HepG2 (cell line): ENCODE data around the gene MSANTD1. TPM values are rescaled to one million over a fixed set of nuclear protein-coding genes. Genes with fewer than 3 reads are reported as not detected.

ENCODE experiments used
- ARID2 ChIP-seq: sonication (generic); formaldehyde crosslinking; IDR thresholded peaks from 2 replicates; pipeline ENCODE4 v1.8.1; 2022; ENCODE audit warnings: mild to moderate bottlenecking, missing genetic modification reagents, borderline replicate concordance
- CCAR2 ChIP-seq: fragments of 200-400 bp; formaldehyde crosslinking; optimal IDR thresholded peaks from 2 replicates; pipeline ENCODE3; 2018; ENCODE audit warnings: low read depth, mild to moderate bottlenecking, low read length, moderate library complexity
- CENPX ChIP-seq: sonication (generic); formaldehyde crosslinking; IDR thresholded peaks from 2 replicates; pipeline ENCODE4 v1.9.0; 2021; ENCODE audit warnings: mild to moderate bottlenecking, missing genetic modification reagents, moderate library complexity
- HMGA1 ChIP-seq: sonication (generic); formaldehyde crosslinking; conservative IDR thresholded peaks from 2 replicates; pipeline ENCODE4 v1.4.0; 2020; ENCODE audit warnings: missing genetic modification reagents
- HNRNPLL ChIP-seq: fragments of 200-400 bp; formaldehyde crosslinking; IDR thresholded peaks from 2 replicates; pipeline ENCODE4 v1.6.1; 2017; ENCODE audit warnings: mild to moderate bottlenecking, low read depth, low read length; ENCODE audit not compliant: poor library complexity, severe bottlenecking
- NFAT5 ChIP-seq: sonication (generic); formaldehyde crosslinking; IDR thresholded peaks from 2 replicates; pipeline ENCODE4 v1.4.0; 2020; ENCODE audit warnings: missing genetic modification reagents
- PAWR ChIP-seq: sonication (generic); formaldehyde crosslinking; IDR thresholded peaks from 2 replicates; pipeline ENCODE4 v1.4.0; 2020; ENCODE audit warnings: missing genetic modification reagents, mild to moderate bottlenecking, borderline replicate concordance
- POLR2AphosphoS5 ChIP-seq: IDR thresholded peaks from 2 replicates; pipeline ENCODE4 v1.6.1; 2012; ENCODE audit warnings: low read depth, low read length
- TBL1XR1 ChIP-seq: fragments of 150-350 bp; IDR thresholded peaks from 2 replicates; pipeline ENCODE4 v1.6.1; 2014; ENCODE audit warnings: borderline replicate concordance, low read length; ENCODE audit not compliant: partially characterized antibody
- XBP1 ChIP-seq: sonication (generic); formaldehyde crosslinking; IDR thresholded peaks from 2 replicates; pipeline ENCODE4 v1.5.0; 2020; ENCODE audit warnings: missing genetic modification reagents
- ZNF101 ChIP-seq: sonication (generic); formaldehyde crosslinking; IDR thresholded peaks from 2 replicates; pipeline ENCODE4 v1.4.0; 2020; ENCODE audit warnings: mild to moderate bottlenecking, low read depth, missing genetic modification reagents, borderline replicate concordance
- ZNF121 ChIP-seq: sonication (generic); formaldehyde crosslinking; IDR thresholded peaks from 2 replicates; pipeline ENCODE4 v1.5.0; 2020; ENCODE audit warnings: mild to moderate bottlenecking, missing genetic modification reagents
- ZNF343 ChIP-seq: sonication (generic); formaldehyde crosslinking; IDR thresholded peaks from 2 replicates; pipeline ENCODE4 v1.4.0; 2020; ENCODE audit warnings: mild to moderate bottlenecking, missing genetic modification reagents
- ZNF788 ChIP-seq: sonication (generic); formaldehyde crosslinking; IDR thresholded peaks from 2 replicates; pipeline ENCODE4 v1.5.0; 2020; ENCODE audit warnings: mild to moderate bottlenecking, missing genetic modification reagents, borderline replicate concordance
- ZNF841 ChIP-seq: sonication (generic); formaldehyde crosslinking; IDR thresholded peaks from 2 replicates; pipeline ENCODE4 v1.8.1; 2023; ENCODE audit warnings: missing genetic modification reagents, borderline replicate concordance
- ZNF891 ChIP-seq: sonication (generic); formaldehyde crosslinking; IDR thresholded peaks from 2 replicates; pipeline ENCODE4 v1.5.0; 2020; ENCODE audit warnings: mild to moderate bottlenecking, missing genetic modification reagents
- ZSCAN21 ChIP-seq: sonication (generic); formaldehyde crosslinking; IDR thresholded peaks from 2 replicates; pipeline ENCODE4 v1.8.0; 2022; ENCODE audit warnings: mild to moderate bottlenecking, missing genetic modification reagents, moderate library complexity, borderline replicate concordance
- polyA plus RNA-seq, 8 experiments: library from polyadenylated mRNA; depleted of rRNA in 3 of 8; stranded (reverse) in 7 of 8; unstranded in 1 of 8; fragments of >200 nt; fragmentation: Illumina TruSeq in 4 of 8; extraction: Trizol in 4 of 8; gene quantifications; 2 replicates each; pipeline versions ENCODE4 v1.2.1 to v1.2.3, GENCODE V29; 2011 to 2016; ENCODE audit warnings: low read depth in 4 of 8, missing spikeins in 1 of 8, mixed read lengths in 1 of 8; ENCODE audit not compliant: insufficient read depth in 1 of 8
- total RNA-seq, 5 experiments: library from RNA; depleted of rRNA; stranded (reverse); fragments of >200 nt; fragmentation: Illumina TruSeq; extraction: Trizol; gene quantifications; 2 replicates each; pipeline ENCODE4 v1.2.3, GENCODE V29; 2016; ENCODE audit warnings: low read depth in 1 of 5
- TF ChIP-seq, protein P1 (sequence below): sonication (generic); formaldehyde crosslinking; IDR thresholded peaks from 2 replicates; pipeline ENCODE4 v1.4.0; 2020; ENCODE audit warnings: missing genetic modification reagents
- TF ChIP-seq, protein P2 (sequence below): IDR thresholded peaks from 2 replicates; pipeline ENCODE4 v1.6.1; 2016
- TF ChIP-seq, protein P3 (sequence below): sonication (generic); formaldehyde crosslinking; IDR thresholded peaks from 2 replicates; pipeline ENCODE4 v1.4.0; 2020; ENCODE audit warnings: mild to moderate bottlenecking, low read depth, missing genetic modification reagents

The MSANTD1 gene
- total and polyA plus RNA-seq, 2 of the 13 experiments (the other 11 are each of a cell fraction or from before 2014, with no cell fraction given), result 0.22 to 0.40 TPM

GRCh38 chr4:3202836-3203820 lies 45.8 kb upstream of the MSANTD1 start (continued):
- TF ChIP-seq, protein P1, sequence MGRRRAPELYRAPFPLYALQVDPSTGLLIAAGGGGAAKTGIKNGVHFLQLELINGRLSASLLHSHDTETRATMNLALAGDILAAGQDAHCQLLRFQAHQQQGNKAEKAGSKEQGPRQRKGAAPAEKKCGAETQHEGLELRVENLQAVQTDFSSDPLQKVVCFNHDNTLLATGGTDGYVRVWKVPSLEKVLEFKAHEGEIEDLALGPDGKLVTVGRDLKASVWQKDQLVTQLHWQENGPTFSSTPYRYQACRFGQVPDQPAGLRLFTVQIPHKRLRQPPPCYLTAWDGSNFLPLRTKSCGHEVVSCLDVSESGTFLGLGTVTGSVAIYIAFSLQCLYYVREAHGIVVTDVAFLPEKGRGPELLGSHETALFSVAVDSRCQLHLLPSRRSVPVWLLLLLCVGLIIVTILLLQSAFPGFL (CRISPR knock-in tag), result no peak
- no peak for TF ChIP-seq HMGA1 (CRISPR knock-in tag)
- no peak; the same call in 1 of the 2 replicates for TF ChIP-seq ZNF788 (CRISPR knock-in tag)
- no peak for TF ChIP-seq CCAR2
- no peak for TF ChIP-seq ZNF343
- no peak for TF ChIP-seq ARID2
- no peak for TF ChIP-seq CENPX
- no peak for TF ChIP-seq POLR2AphosphoS5
- TF ChIP-seq NFAT5 (CRISPR knock-in tag), result no peak
- no peak for TF ChIP-seq TBL1XR1
- no peak for TF ChIP-seq XBP1 (CRISPR knock-in tag)
- TF ChIP-seq, protein P2, sequence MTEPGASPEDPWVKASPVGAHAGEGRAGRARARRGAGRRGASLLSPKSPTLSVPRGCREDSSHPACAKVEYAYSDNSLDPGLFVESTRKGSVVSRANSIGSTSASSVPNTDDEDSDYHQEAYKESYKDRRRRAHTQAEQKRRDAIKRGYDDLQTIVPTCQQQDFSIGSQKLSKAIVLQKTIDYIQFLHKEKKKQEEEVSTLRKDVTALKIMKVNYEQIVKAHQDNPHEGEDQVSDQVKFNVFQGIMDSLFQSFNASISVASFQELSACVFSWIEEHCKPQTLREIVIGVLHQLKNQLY (CRISPR knock-in tag), result no peak
- TF ChIP-seq ZNF121 (CRISPR knock-in tag), result no peak
- TF ChIP-seq ZNF891, result no peak
- TF ChIP-seq, protein P3, sequence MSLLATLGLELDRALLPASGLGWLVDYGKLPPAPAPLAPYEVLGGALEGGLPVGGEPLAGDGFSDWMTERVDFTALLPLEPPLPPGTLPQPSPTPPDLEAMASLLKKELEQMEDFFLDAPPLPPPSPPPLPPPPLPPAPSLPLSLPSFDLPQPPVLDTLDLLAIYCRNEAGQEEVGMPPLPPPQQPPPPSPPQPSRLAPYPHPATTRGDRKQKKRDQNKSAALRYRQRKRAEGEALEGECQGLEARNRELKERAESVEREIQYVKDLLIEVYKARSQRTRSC, result no peak
- TF ChIP-seq HNRNPLL, result no peak
- TF ChIP-seq PAWR, result no peak
- no peak for TF ChIP-seq ZNF841 (CRISPR knock-in tag)
- no peak for TF ChIP-seq ZSCAN21 (CRISPR knock-in tag)
- TF ChIP-seq ZNF101, result no peak
